Caco-2 (cell line): ENCODE results near the gene TRAPPC5. TPM values are rescaled to one million over a fixed set of nuclear protein-coding genes. Genes with fewer than 3 reads are reported as not detected.

ENCODE experiments used
- BruUV-seq: library from RNA; stranded (reverse); fragments of 400-500 nt; replicated peaks from 2 replicates; lab custom pipeline; 2021; lab: Mats Ljungman, UMichigan
- CTCF ChIA-PET: fragments of 300-600 bp; sonication (Branson Sonifier 250); formaldehyde crosslinking; loops from one replicate; lab custom pipeline; 2022; ENCODE audit warnings: antibody characterized with exemption; lab: Charles Lee
- POLR2A ChIA-PET: fragments of 300-600 bp; sonication (Branson Sonifier 250); formaldehyde crosslinking; loops from one replicate; lab custom pipeline; 2022; ENCODE audit warnings: antibody characterized with exemption; lab: Charles Lee
- DNase-seq, 2 experiments: peaks; one replicate each; pipeline versions ENCODE4 v3.0.0 to v3.0.0-alpha.2; 2020 to 2022
- H3K27me3 ChIP-seq: replicated peaks from 2 replicates; pipeline ENCODE4 v1.6.0; 2011; ENCODE audit warnings: low read length; ENCODE audit not compliant: control insufficient read depth, insufficient read depth
- H3K36me3 ChIP-seq: 2 replicates; pipeline ENCODE4 v1.5.1; 2011; ENCODE audit warnings: low read length; ENCODE audit not compliant: control insufficient read depth, insufficient read depth
- H3K4me1 ChIP-seq: fragments of 250-450 bp; sonication (Bioruptor Pico); 2 replicates; pipeline ENCODE4 v1.5.1; 2020; ENCODE audit warnings: mild to moderate bottlenecking
- H3K4me3 ChIP-seq: 2 replicates; pipeline ENCODE4 v1.5.1; 2011; ENCODE audit warnings: low read depth, mild to moderate bottlenecking, control low read depth, low read length
- H3K9me3 ChIP-seq: fragments of 250-450 bp; sonication (Bioruptor Pico); 2 replicates; pipeline ENCODE4 v1.5.1; 2020; ENCODE audit warnings: mild to moderate bottlenecking, moderate library complexity
- H3K27ac Mint-ChIP-seq: one replicate; pipeline ENCODE4 v1.8.0; 2022; ENCODE audit warnings: mixed read lengths; ENCODE audit not compliant: unreplicated experiment
- H3K27me3 Mint-ChIP-seq: one replicate; pipeline ENCODE4 v1.8.0; 2022; ENCODE audit warnings: mixed read lengths; ENCODE audit not compliant: insufficient read depth, unreplicated experiment
- H3K36me3 Mint-ChIP-seq: one replicate; pipeline ENCODE4 v1.8.0; 2022; ENCODE audit warnings: mild to moderate bottlenecking, mixed read lengths; ENCODE audit not compliant: insufficient read depth, unreplicated experiment
- H3K4me1 Mint-ChIP-seq: one replicate; pipeline ENCODE4 v1.8.0; 2022; ENCODE audit warnings: low read depth, mixed read lengths; ENCODE audit not compliant: unreplicated experiment
- H3K4me3 Mint-ChIP-seq: one replicate; pipeline ENCODE4 v1.8.0; 2022; ENCODE audit warnings: mild to moderate bottlenecking, moderate library complexity, mixed read lengths; ENCODE audit not compliant: unreplicated experiment
- H3K9me3 Mint-ChIP-seq: one replicate; pipeline ENCODE4 v1.8.0; 2022; ENCODE audit warnings: mixed read lengths; ENCODE audit not compliant: unreplicated experiment
- intact Hi-C: fragments of 100-400 bp; cut with micrococcal nuclease; formaldehyde crosslinking; loops from one replicate; pipeline ENCODE4 v1.10.0; 2022; ENCODE audit not compliant: unreplicated experiment
- total RNA-seq: library from RNA; stranded (reverse); gene quantifications from 2 replicates; pipeline ENCODE4 v1.2.3, GENCODE V29; 2022
- TF ChIP-seq, protein P1 (sequence below), 2 experiments: fragments of 200-600 bp in 1 of 2; IDR thresholded peaks; 1 replicate in 1 of 2; 2 replicates in 1 of 2; pipeline versions ENCODE4 v1.5.1 to v1.8.0; 2011 to 2022; ENCODE audit warnings: antibody characterized with exemption in 1 of 2, control low read depth in 1 of 2, inconsistent platforms in 1 of 2, low read depth in 1 of 2, low read length in 1 of 2, mild to moderate bottlenecking in 1 of 2, moderate library complexity in 1 of 2; ENCODE audit not compliant: insufficient read depth in 1 of 2, severe bottlenecking in 1 of 2, unreplicated experiment in 1 of 2

Gene TRAPPC5
- total RNA-seq, 1 experiment from 2014 or later, result 80.3 TPM

GRCh38 chr19:7646426-7646700, 34.3 kb upstream of the TRAPPC5 start:
- Mint-ChIP-seq H3K27me3 (no peaks in the 10 kb centered on the region), H3K36me3 (peaks cover 9% of the 10 kb centered on the region), H3K27ac (no peak overlapping the region), H3K4me3 (no peak overlapping the region), H3K4me1 (no peaks in the 10 kb centered on the region), H3K9me3 (no peaks in the 10 kb centered on the region)
- ChIA-PET CTCF (no interaction called here), POLR2A (no interaction called here)
- Histone ChIP-seq H3K9me3 (no peaks in the 10 kb centered on the region), H3K4me3 (no peak overlapping the region), H3K4me1 (no peaks in the 10 kb centered on the region), H3K27me3 (no peaks in the 10 kb centered on the region), H3K36me3 (no peaks in the 10 kb centered on the region; the same call in 1 of the 2 replicates)
- DNase-seq, result no peak
- TF ChIP-seq, protein P1, sequence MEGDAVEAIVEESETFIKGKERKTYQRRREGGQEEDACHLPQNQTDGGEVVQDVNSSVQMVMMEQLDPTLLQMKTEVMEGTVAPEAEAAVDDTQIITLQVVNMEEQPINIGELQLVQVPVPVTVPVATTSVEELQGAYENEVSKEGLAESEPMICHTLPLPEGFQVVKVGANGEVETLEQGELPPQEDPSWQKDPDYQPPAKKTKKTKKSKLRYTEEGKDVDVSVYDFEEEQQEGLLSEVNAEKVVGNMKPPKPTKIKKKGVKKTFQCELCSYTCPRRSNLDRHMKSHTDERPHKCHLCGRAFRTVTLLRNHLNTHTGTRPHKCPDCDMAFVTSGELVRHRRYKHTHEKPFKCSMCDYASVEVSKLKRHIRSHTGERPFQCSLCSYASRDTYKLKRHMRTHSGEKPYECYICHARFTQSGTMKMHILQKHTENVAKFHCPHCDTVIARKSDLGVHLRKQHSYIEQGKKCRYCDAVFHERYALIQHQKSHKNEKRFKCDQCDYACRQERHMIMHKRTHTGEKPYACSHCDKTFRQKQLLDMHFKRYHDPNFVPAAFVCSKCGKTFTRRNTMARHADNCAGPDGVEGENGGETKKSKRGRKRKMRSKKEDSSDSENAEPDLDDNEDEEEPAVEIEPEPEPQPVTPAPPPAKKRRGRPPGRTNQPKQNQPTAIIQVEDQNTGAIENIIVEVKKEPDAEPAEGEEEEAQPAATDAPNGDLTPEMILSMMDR (IDR thresholded peaks at IDR 0.05; ENCODE audit: insufficient read depth in 1 of 2, low read depth in 1 of 2, low read length in 1 of 2, severe bottlenecking in 1 of 2, unreplicated experiment in 1 of 2), result no peak
- intact Hi-C loops, result no loop called here
- no TSS peak for BruUV-seq

GRCh38 chr19:7647156-7647555, 33.5 kb upstream of the TRAPPC5 start:
- Mint-ChIP-seq H3K27me3 (no peaks in the 10 kb centered on the region), H3K4me3 (no peak overlapping the region), H3K4me1 (peaks cover 1% of the 10 kb centered on the region), H3K36me3 (peaks cover 9% of the 10 kb centered on the region), H3K9me3 (no peaks in the 10 kb centered on the region), H3K27ac (no peak overlapping the region)
- ChIA-PET CTCF (no interaction called here), POLR2A (no interaction called here)
- no peaks in the 10 kb centered on the region for H3K9me3 ChIP-seq
- H3K27me3 ChIP-seq, result no peaks in the 10 kb centered on the region
- BruUV-seq, result no TSS peak
- no peaks in the 10 kb centered on the region for H3K4me1 ChIP-seq
- intact Hi-C loops, result no loop called here
- no peak for DNase-seq
- no peaks in the 10 kb centered on the region; the same call in 1 of the 2 replicates for H3K36me3 ChIP-seq
- TF ChIP-seq, protein P1 (IDR thresholded peaks at IDR 0.05; ENCODE audit: insufficient read depth in 1 of 2, low read depth in 1 of 2, low read length in 1 of 2, severe bottlenecking in 1 of 2, unreplicated experiment in 1 of 2), result no peak
- H3K4me3 ChIP-seq, result no peak overlapping the region

GRCh38 chr19:7648265-7649014, 32.2 kb upstream of the TRAPPC5 start:
- Mint-ChIP-seq H3K4me1 (peaks cover 13% of the 10 kb centered on the region), H3K27me3 (no peaks in the 10 kb centered on the region), H3K4me3 (no peak overlapping the region), H3K9me3 (no peaks in the 10 kb centered on the region), H3K36me3 (peaks cover 9% of the 10 kb centered on the region), H3K27ac (no peak overlapping the region)
- Histone ChIP-seq H3K4me3 (no peak overlapping the region), H3K4me1 (no peaks in the 10 kb centered on the region), H3K9me3 (no peaks in the 10 kb centered on the region), H3K27me3 (no peaks in the 10 kb centered on the region), H3K36me3 (no peaks in the 10 kb centered on the region; the same call in 1 of the 2 replicates)
- POLR2A ChIA-PET, result no interaction called here
- CTCF ChIA-PET, result no interaction called here
- TF ChIP-seq, protein P1 (IDR thresholded peaks at IDR 0.05; ENCODE audit: insufficient read depth in 1 of 2, low read depth in 1 of 2, low read length in 1 of 2, severe bottlenecking in 1 of 2, unreplicated experiment in 1 of 2), result no peak
- intact Hi-C loops, result no loop called here
- DNase-seq, result no peak
- no TSS peak for BruUV-seq
